HG03378 (cell line): ENCODE data around the gene PTK6.
"Not testable (repeated sequence)": the region's sequence is repeated elsewhere in the genome, so short reads cannot be mapped to it uniquely, and the experiment has no call there.

Source experiments
- ATAC-seq: cut with Tn5 transposase; IDR thresholded peaks from one replicate; pipeline ENCODE4 v1.9.1; 2021; ENCODE audit warnings: mild to moderate bottlenecking, moderate library complexity; ENCODE audit not compliant: unreplicated experiment

PTK6 gene

GRCh38 chr20:63536997-63537524 lies at the start of gene PTK6:
Gene PTK6 (minus strand): TSS chr20:63537376. CDS start chr20:63537314, 62 bp downstream.
- ATAC-seq: no peak

- no peak for ATAC-seq
Measured at GRCh38 chr20:63586797-63587196, 49.6 kb upstream of the PTK6 start.

GRCh38 chr20:63585616-63586565 lies 48.7 kb upstream of the PTK6 start:
- ATAC-seq: no peak

GRCh38 chr20:63582382-63583063 lies 45.3 kb upstream of the PTK6 start:
- no peak for ATAC-seq

- ATAC-seq: no peak
Measured at GRCh38 chr20:63580796-63581461, 43.8 kb upstream of the PTK6 start.

GRCh38 chr20:63579017-63579694 lies 42.0 kb upstream of the PTK6 start:
- no peak for ATAC-seq

- no peak for ATAC-seq
Measured at GRCh38 chr20:63578224-63579016, 41.2 kb upstream of the PTK6 start.

- ATAC-seq: no peak
Measured at GRCh38 chr20:63577317-63577894, 40.2 kb upstream of the PTK6 start.

GRCh38 chr20:63576311-63576710 lies 39.1 kb upstream of the PTK6 start:
- no peak for ATAC-seq

- ATAC-seq: no peak
Measured at GRCh38 chr20:63574829-63575743, 37.9 kb upstream of the PTK6 start.

GRCh38 chr20:63574156-63574828 lies 37.1 kb upstream of the PTK6 start, which contains the start of gene HELZ2:
Gene HELZ2 (minus strand): TSS chr20:63574239. CDS start chr20:63572385, 1,854 bp downstream.
- no peak for ATAC-seq

GRCh38 chr20:63573647-63574131 lies 36.5 kb upstream of the PTK6 start:
- ATAC-seq: no peak

- no peak for ATAC-seq
Measured at GRCh38 chr20:63572788-63573646, 35.8 kb upstream of the PTK6 start.

GRCh38 chr20:63572071-63572787 lies 35.1 kb upstream of the PTK6 start:
- no peak for ATAC-seq

- not testable (repeated sequence) for ATAC-seq
Measured at GRCh38 chr20:63571087-63571478, 33.9 kb upstream of the PTK6 start.
